Measurements from ENCODE around the gene OS9. TPM values are rescaled to one million over a fixed set of nuclear protein-coding genes. Genes with fewer than 3 reads are reported as not detected.

Gene OS9
- total RNA-seq, 1 experiment from 2014 or later = 145 TPM

DNA sequence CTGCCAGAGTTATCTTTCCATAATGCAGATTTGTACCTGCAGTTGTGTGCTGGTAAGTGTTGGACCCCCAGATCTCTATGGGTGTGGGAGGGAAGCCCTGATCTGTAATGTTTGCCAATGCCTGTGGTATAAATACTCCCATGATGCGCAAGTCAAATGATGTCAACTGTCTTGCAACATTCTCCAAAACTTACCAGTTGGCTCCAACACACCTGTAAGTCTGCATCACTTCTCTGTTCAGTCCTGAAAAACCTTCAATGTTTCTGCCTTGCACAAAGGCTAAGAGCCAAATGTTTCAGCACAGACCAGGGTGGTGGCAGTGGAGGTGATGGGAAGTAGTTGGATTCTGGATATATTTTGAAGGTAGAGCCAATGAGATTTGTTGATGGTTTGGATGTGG is 3.1 kb downstream of the OS9 start:
- peaks cover 12% of the 10 kb centered on the region for H3K4me1 ChIP-seq (ENCODE audit: insufficient read depth, low read length)
- H3K79me2 ChIP-seq (ENCODE audit: low read length) = peaks cover 16% of the 10 kb centered on the region
- POLR2A ChIA-PET (ENCODE audit: unreplicated experiment) = no interaction called here
- H3K9me2 ChIP-seq (replicated peaks; ENCODE audit: low read length) = no peaks in the 10 kb centered on the region
- ATAC-seq = no peak
- intact Hi-C loops (cut with micrococcal nuclease) = no loop called here
- H3K4me3 ChIP-seq (ENCODE audit: low read length) = no peak overlapping the region
- peaks cover 23% of the 10 kb centered on the region; the same call in 1 of the 2 replicates for H3K36me3 ChIP-seq (ENCODE audit: low read depth, low read length)
- BruUV-seq (replicated peaks) = no TSS peak
- H3K9ac ChIP-seq (ENCODE audit: low read length) = no peak overlapping the region
- H2AFZ ChIP-seq (ENCODE audit: low read length) = no peak overlapping the region
- CTCF ChIA-PET = no interaction called here
- H3K27me3 ChIP-seq (ENCODE audit: low read length) = no peaks in the 10 kb centered on the region
- H3F3A ChIP-seq (ENCODE audit: low read length, unreplicated experiment) = no peaks in the 10 kb centered on the region
- H3K9me3 ChIP-seq (ENCODE audit: low read length) = no peaks in the 10 kb centered on the region
- no peak overlapping the region for H3K27ac ChIP-seq (ENCODE audit: low read length)
- H3K4me2 ChIP-seq (ENCODE audit: low read length) = no peak overlapping the region
- H4K20me1 ChIP-seq (ENCODE audit: low read length) = no peaks in the 10 kb centered on the region
- TF ChIP-seq EZH2 (IDR thresholded peaks at IDR 0.05; ENCODE audit: low read length, unreplicated experiment) (no peak), EZH2phosphoT487 (IDR thresholded peaks at IDR 0.05; ENCODE audit: borderline replicate concordance, low read length) (no peak)
- no peak for DNase-seq

DNA sequence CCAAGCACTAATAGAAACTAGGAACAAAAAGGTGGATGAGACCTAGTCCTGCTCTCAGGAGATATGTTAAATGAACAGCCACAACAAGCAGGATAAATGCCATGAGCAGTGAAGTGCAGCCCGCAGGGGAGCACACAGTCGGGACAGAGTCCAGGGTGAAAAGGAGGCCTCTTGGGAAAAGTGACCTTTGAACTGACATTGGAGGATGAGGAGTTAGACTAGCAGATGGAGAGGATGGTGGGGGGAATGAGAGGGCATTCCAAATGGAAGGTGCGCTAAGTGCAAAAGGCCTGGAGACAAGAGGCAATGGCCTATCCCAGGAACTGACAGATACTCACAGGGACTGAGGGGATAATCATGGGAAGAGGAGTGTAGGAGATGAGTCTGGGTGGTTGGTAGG is 4.5 kb downstream of the OS9 start:
- BruUV-seq (replicated peaks) = no TSS peak
- Histone ChIP-seq H3K79me2 (ENCODE audit: low read length) (peaks cover 16% of the 10 kb centered on the region), H3K9me2 (replicated peaks; ENCODE audit: low read length) (no peaks in the 10 kb centered on the region), H4K20me1 (ENCODE audit: low read length) (no peaks in the 10 kb centered on the region), H3F3A (ENCODE audit: low read length, unreplicated experiment) (no peaks in the 10 kb centered on the region), H3K27ac (ENCODE audit: low read length) (no peak overlapping the region), H3K4me3 (ENCODE audit: low read length) (no peak overlapping the region), H3K4me2 (ENCODE audit: low read length) (no peak overlapping the region), H3K4me1 (ENCODE audit: insufficient read depth, low read length) (peaks cover 7% of the 10 kb centered on the region), H2AFZ (ENCODE audit: low read length) (no peak overlapping the region), H3K36me3 (ENCODE audit: low read depth, low read length) (peaks cover 34% of the 10 kb centered on the region), H3K9ac (ENCODE audit: low read length) (no peak overlapping the region), H3K9me3 (ENCODE audit: low read length) (no peaks in the 10 kb centered on the region), H3K27me3 (ENCODE audit: low read length) (no peaks in the 10 kb centered on the region)
- TF ChIP-seq EZH2 (IDR thresholded peaks at IDR 0.05; ENCODE audit: low read length, unreplicated experiment) (no peak), EZH2phosphoT487 (IDR thresholded peaks at IDR 0.05; ENCODE audit: borderline replicate concordance, low read length) (no peak)
- TF ChIP-seq, protein P1, sequence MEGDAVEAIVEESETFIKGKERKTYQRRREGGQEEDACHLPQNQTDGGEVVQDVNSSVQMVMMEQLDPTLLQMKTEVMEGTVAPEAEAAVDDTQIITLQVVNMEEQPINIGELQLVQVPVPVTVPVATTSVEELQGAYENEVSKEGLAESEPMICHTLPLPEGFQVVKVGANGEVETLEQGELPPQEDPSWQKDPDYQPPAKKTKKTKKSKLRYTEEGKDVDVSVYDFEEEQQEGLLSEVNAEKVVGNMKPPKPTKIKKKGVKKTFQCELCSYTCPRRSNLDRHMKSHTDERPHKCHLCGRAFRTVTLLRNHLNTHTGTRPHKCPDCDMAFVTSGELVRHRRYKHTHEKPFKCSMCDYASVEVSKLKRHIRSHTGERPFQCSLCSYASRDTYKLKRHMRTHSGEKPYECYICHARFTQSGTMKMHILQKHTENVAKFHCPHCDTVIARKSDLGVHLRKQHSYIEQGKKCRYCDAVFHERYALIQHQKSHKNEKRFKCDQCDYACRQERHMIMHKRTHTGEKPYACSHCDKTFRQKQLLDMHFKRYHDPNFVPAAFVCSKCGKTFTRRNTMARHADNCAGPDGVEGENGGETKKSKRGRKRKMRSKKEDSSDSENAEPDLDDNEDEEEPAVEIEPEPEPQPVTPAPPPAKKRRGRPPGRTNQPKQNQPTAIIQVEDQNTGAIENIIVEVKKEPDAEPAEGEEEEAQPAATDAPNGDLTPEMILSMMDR (conservative IDR thresholded peaks at IDR 0.05; ENCODE audit: low read depth, low read length) = no peak
- ATAC-seq = no peak
- DNase-seq = no peak
- intact Hi-C loops (cut with micrococcal nuclease) = no loop called here
- ChIA-PET CTCF (no interaction called here), POLR2A (ENCODE audit: unreplicated experiment) (no interaction called here)

DNA sequence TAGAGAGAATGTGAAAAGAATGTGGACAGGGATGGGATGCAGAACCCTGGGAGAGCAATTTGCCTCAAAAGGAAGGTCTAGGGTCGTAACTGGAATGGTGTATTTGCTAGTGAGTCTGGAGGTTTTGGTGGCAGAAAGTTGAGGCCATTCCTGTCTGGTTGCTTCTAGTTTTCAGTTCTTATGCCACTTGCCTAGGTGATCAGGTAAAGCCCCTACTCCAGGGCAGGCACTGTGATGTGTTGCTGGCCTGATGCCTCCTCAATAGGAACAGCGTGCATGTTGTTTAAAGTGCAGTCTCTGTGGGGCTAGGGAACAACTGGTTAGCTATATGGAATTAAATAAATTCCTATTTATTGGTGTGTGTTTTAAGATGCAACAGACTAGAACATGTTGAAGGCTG is 6.4 kb downstream of the OS9 start:
- Histone ChIP-seq H4K20me1 (ENCODE audit: low read length) (no peaks in the 10 kb centered on the region), H3K27me3 (ENCODE audit: low read length) (no peaks in the 10 kb centered on the region), H3F3A (ENCODE audit: low read length, unreplicated experiment) (no peaks in the 10 kb centered on the region), H3K4me1 (ENCODE audit: insufficient read depth, low read length) (no peaks in the 10 kb centered on the region), H3K79me2 (ENCODE audit: low read length) (peaks cover 6% of the 10 kb centered on the region), H3K4me2 (ENCODE audit: low read length) (no peak overlapping the region), H2AFZ (ENCODE audit: low read length) (no peak overlapping the region), H3K27ac (ENCODE audit: low read length) (no peak overlapping the region), H3K36me3 (ENCODE audit: low read depth, low read length) (peaks cover 41% of the 10 kb centered on the region), H3K9ac (ENCODE audit: low read length) (no peak overlapping the region), H3K9me3 (ENCODE audit: low read length) (no peaks in the 10 kb centered on the region), H3K9me2 (replicated peaks; ENCODE audit: low read length) (no peaks in the 10 kb centered on the region), H3K4me3 (ENCODE audit: low read length) (no peak overlapping the region)
- intact Hi-C loops (cut with micrococcal nuclease) = no loop called here
- ChIA-PET CTCF (no interaction called here), POLR2A (ENCODE audit: unreplicated experiment) (no interaction called here)
- DNase-seq = no peak
- ATAC-seq = no peak
- TF ChIP-seq, protein P1 (conservative IDR thresholded peaks at IDR 0.05; ENCODE audit: low read depth, low read length) = no peak
- TF ChIP-seq EZH2 (IDR thresholded peaks at IDR 0.05; ENCODE audit: low read length, unreplicated experiment) (no peak), EZH2phosphoT487 (IDR thresholded peaks at IDR 0.05; ENCODE audit: borderline replicate concordance, low read length) (no peak)
- BruUV-seq (replicated peaks) = no TSS peak

All from PC-3 (cell line).